ENCODE measurements around the gene DPM3.

GRCh38 chr1:155123801-155124200 lies 16.5 kb downstream of the DPM3 start:
- no peak for TF ChIP-seq POLR2A (IDR thresholded peaks at IDR 0.05)
- no peak for TF ChIP-seq CTCF (IDR thresholded peaks at IDR 0.05)
